GM12878 (cell line): ENCODE data around the gene PCDHGC3. TPM values are rescaled to one million over a fixed set of nuclear protein-coding genes. Genes with fewer than 3 reads are reported as not detected.

Experiments used
- ATAC-seq: fragments of 200-7000 bp; cut with Tn5 transposase; 3 replicates; pipeline ENCODE4 v1.9.1; 2020; ENCODE audit warnings: mild to moderate bottlenecking, moderate library complexity
- BruUV-seq: library from RNA; stranded (reverse); fragments of 400-500 nt; replicated peaks from 2 replicates; lab custom pipeline; 2021; lab: Mats Ljungman, UMichigan
- CTCF ChIA-PET: fragments of 300-600 bp; sonication (Branson Sonifier 250); formaldehyde crosslinking; extraction: SDS; loops from one replicate; lab custom pipeline; 2021; ENCODE audit warnings: inconsistent platforms; lab: Yijun Ruan, JAX
- POLR2A ChIA-PET: fragments of 350-600 bp; formaldehyde crosslinking; extraction: SDS; loops from one replicate; lab custom pipeline; 2021; ENCODE audit warnings: inconsistent platforms; lab: Charles Lee
- RAD21 ChIA-PET: fragments of 300-600 bp; sonication (Branson Sonifier 250); formaldehyde crosslinking; loops from one replicate; lab custom pipeline; 2023; ENCODE audit warnings: antibody characterized with exemption; ENCODE audit not compliant: unreplicated experiment; lab: Charles Lee
- SMC1A ChIA-PET: fragments of 300-600 bp; sonication (Branson Sonifier 250); formaldehyde crosslinking; loops from one replicate; lab custom pipeline; 2023; ENCODE audit not compliant: unreplicated experiment, uncharacterized antibody; lab: Charles Lee
- DNase-seq: peaks from one replicate; pipeline ENCODE4 v3.0.0-alpha.2; 2011; ENCODE audit warnings: low read depth, low spot score
- FAIRE-seq: peaks from 3 replicates; lab custom pipeline; 2011; peaks lifted over from hg19 to GRCh38; lab: Jason Lieb, UNC
- H2AFZ ChIP-seq: 2 replicates; pipeline ENCODE4 v1.6.0; 2011; ENCODE audit warnings: low read depth, low read length, control low read depth; ENCODE audit not compliant: control insufficient read depth
- H3K27ac ChIP-seq: 2 replicates; pipeline ENCODE4 v1.5.1; 2011; ENCODE audit warnings: control low read depth; ENCODE audit not compliant: control insufficient read depth, insufficient read depth
- H3K27me3 ChIP-seq, 2 experiments: replicated peaks in 1 of 2; 2 replicates each; pipeline versions ENCODE4 v1.6.0 to v1.6.1; 2011; ENCODE audit warnings: low read length in 1 of 2; ENCODE audit not compliant: control insufficient read depth in 2 of 2, insufficient read depth in 2 of 2
- H3K36me3 ChIP-seq, 2 experiments: 2 replicates each; pipeline ENCODE4 v1.5.1; 2011; ENCODE audit warnings: low read length in 1 of 2; ENCODE audit not compliant: control insufficient read depth in 2 of 2, insufficient read depth in 2 of 2
- H3K4me1 ChIP-seq: 2 replicates; pipeline ENCODE4 v1.6.1; 2011; ENCODE audit warnings: mild to moderate bottlenecking, low read length, moderate library complexity, mixed read lengths; ENCODE audit not compliant: control insufficient read depth, insufficient read depth
- H3K4me2 ChIP-seq: 2 replicates; pipeline ENCODE4 v1.6.0; 2011; ENCODE audit warnings: control low read depth; ENCODE audit not compliant: control insufficient read depth, insufficient read depth
- H3K4me3 ChIP-seq: fragments of 200-600 bp; sonication (generic); 2 replicates; pipeline ENCODE4 v1.5.1; 2016
- H3K79me2 ChIP-seq: 2 replicates; pipeline ENCODE4 v1.6.0; 2011; ENCODE audit warnings: low read length; ENCODE audit not compliant: control insufficient read depth, insufficient read depth
- H3K9ac ChIP-seq: 2 replicates; pipeline ENCODE4 v1.8.0; 2011; ENCODE audit warnings: low read length, control low read depth, mixed read lengths; ENCODE audit not compliant: control insufficient read depth, insufficient read depth
- H3K9me3 ChIP-seq: replicated peaks from 3 replicates; pipeline ENCODE4 v1.5.1; 2011; ENCODE audit warnings: mild to moderate bottlenecking, low read length; ENCODE audit not compliant: control insufficient read depth, insufficient read depth
- H4K20me1 ChIP-seq: 2 replicates; pipeline ENCODE4 v1.6.0; 2011; ENCODE audit not compliant: control insufficient read depth, insufficient read depth
- BCLAF1 ChIP-seq: fragments of 450-650 bp; IDR thresholded peaks from 2 replicates; pipeline ENCODE4 v1.6.1; 2017; ENCODE audit warnings: antibody characterized with exemption, mild to moderate bottlenecking, moderate library complexity
- E2F8 ChIP-seq: fragments of 450-650 bp; IDR thresholded peaks from 2 replicates; pipeline ENCODE4 v1.6.1; 2018; ENCODE audit warnings: mild to moderate bottlenecking, low read depth, moderate library complexity; ENCODE audit not compliant: partially characterized antibody
- GABPA ChIP-seq: IDR thresholded peaks from 2 replicates; pipeline ENCODE4 v1.6.1; 2014; ENCODE audit warnings: antibody characterized with exemption, low read depth, mild to moderate bottlenecking, inconsistent platforms
- IKZF2 ChIP-seq, 2 experiments: fragments of 450-650 bp; IDR thresholded peaks; 2 replicates each; pipeline ENCODE4 v1.6.1; 2017; ENCODE audit warnings: mild to moderate bottlenecking in 2 of 2, moderate library complexity in 2 of 2
- MAX ChIP-seq: IDR thresholded peaks from 2 replicates; pipeline ENCODE4 v1.6.1; 2012; ENCODE audit warnings: low read depth, low read length, improper control_type of control experiment
- NFXL1 ChIP-seq: fragments of 450-650 bp; IDR thresholded peaks from 2 replicates; pipeline ENCODE4 v1.6.1; 2017; ENCODE audit warnings: antibody characterized with exemption, mild to moderate bottlenecking, borderline replicate concordance
- PAX5 ChIP-seq: IDR thresholded peaks from 2 replicates; pipeline ENCODE4 v1.6.1; 2011; ENCODE audit warnings: low read depth, low read length, borderline replicate concordance
- PBX3 ChIP-seq: IDR thresholded peaks from 2 replicates; pipeline ENCODE4 v1.6.1; 2011; ENCODE audit warnings: mild to moderate bottlenecking, low read depth, low read length, moderate library complexity; ENCODE audit not compliant: insufficient replicate concordance
- PKNOX1 ChIP-seq: fragments of 450-650 bp; IDR thresholded peaks from 2 replicates; pipeline ENCODE4 v1.6.1; 2016; ENCODE audit warnings: mild to moderate bottlenecking
- RCOR1 ChIP-seq: conservative IDR thresholded peaks from 2 replicates; pipeline ENCODE4 v1.6.1; 2012; ENCODE audit warnings: low read depth, low read length, improper control_type of control experiment
- SPI1 ChIP-seq: IDR thresholded peaks from 2 replicates; pipeline ENCODE4 v1.6.1; 2011; ENCODE audit warnings: low read depth, mild to moderate bottlenecking, low read length, moderate library complexity, borderline replicate concordance; ENCODE audit not compliant: insufficient read depth
- SREBF2 ChIP-seq: IDR thresholded peaks from 2 replicates; pipeline ENCODE4 v1.6.1; 2012; ENCODE audit warnings: mild to moderate bottlenecking, low read length
- WGBS: methylation state at CpG from one replicate; pipeline ENCODE4 v1.1.6; 2016; ENCODE audit warnings: low lambda C conversion rate; ENCODE audit not compliant: insufficient replicate concordance, insufficient coverage; ENCODE audit errors: missing lambda C conversion rate; 5-methylcytosine and 5-hydroxymethylcytosine counted together
- in situ Hi-C: fragments of 300-500 bp; cut with MboI; formaldehyde crosslinking; loops from 9 replicates; pipeline ENCODE4 v1.14.3; 2018; ENCODE audit warnings: mixed read lengths
- intact Hi-C: fragments of 100-400 bp; cut with micrococcal nuclease; formaldehyde crosslinking; loops from one replicate; pipeline ENCODE4 v1.14.2; 2022; ENCODE audit not compliant: unreplicated experiment
- polyA plus RNA-seq, 11 experiments: library from polyadenylated mRNA; depleted of rRNA in 4 of 11; unstranded in 6 of 11; stranded (reverse) in 5 of 11; fragments of >200 nt; fragmentation: Nextera tagmentation in 4 of 11; fragmentation: Illumina TruSeq in 1 of 11; extraction: Ambion mirVana in 4 of 11; extraction: Trizol in 1 of 11; gene quantifications; 1 replicate in 1 of 11; 2 replicates in 10 of 11; pipeline versions ENCODE4 v1.2.1 to v1.2.3, GENCODE V29; 2011 to 2016; ENCODE audit warnings: inconsistent platforms in 2 of 11, missing spikeins in 2 of 11, low read depth in 1 of 11
- total RNA-seq, 4 experiments: library from RNA; depleted of rRNA in 3 of 4; stranded (reverse); fragments of >200 nt in 3 of 4; fragmentation: Illumina TruSeq in 1 of 4; extraction: Trizol in 1 of 4; gene quantifications; 2 replicates each; pipeline versions ENCODE4 v1.2.1 to v1.2.3, GENCODE V29; 2013 to 2021

PCDHGC3 gene
- total and polyA plus RNA-seq, 10 of the 15 experiments (the other 5 are each of a cell fraction or from before 2014, with no cell fraction given): 0.53 to 22.1 (median 12.0) TPM

- Histone ChIP-seq H3K4me3 (peak overlapping the region; percentile 69), H3K27me3 (no peaks in the 10 kb centered on the region), H3K36me3 (peaks cover 7 to 16% of the 10 kb centered on the region in 2 experiments), H4K20me1 (no peaks in the 10 kb centered on the region), H2AFZ (peak overlapping the region; percentile 13), H3K79me2 (peaks cover 15% of the 10 kb centered on the region), H3K9me3 (no peaks in the 10 kb centered on the region), H3K9ac (peak overlapping the region; percentile 25), H3K27ac (peak overlapping the region; percentile 90), H3K4me1 (peaks cover 70% of the 10 kb centered on the region), H3K4me2 (peak overlapping the region; percentile 89)
- CTCF ChIA-PET: interaction anchor here (0.5 to 11.9 kb wide), 27 partner anchors 10 to 484 kb away, joined by 3 to 213 read pairs (median 9); partner anchors contain the start of genes FCHSD1, PCDHGA10, PCDHGA11 and PCDHGA12
- ATAC-seq: peak; percentile 8
- BruUV-seq: no TSS peak
- WGBS: under 1% methylated on average over 42 of the region's 43 CpGs
- in situ Hi-C loops: no loop called here
- FAIRE-seq: no peak
- RAD21 ChIA-PET: interaction anchor here (0.6 to 11.6 kb wide), 12 partner anchors 10 to 111 kb away, joined by 3 to 109 read pairs (median 9); partner anchors contain the start of genes DIAPH1, PCDHGA11, PCDHGA12 and PCDHGB7
- POLR2A ChIA-PET: interaction anchor here (0.5 to 2.5 kb wide), 6 partner anchors 11 to 722 kb away, joined by 3 to 10 read pairs (median 4); partner anchors contain the start of gene PCDHGA10
- SMC1A ChIA-PET: interaction anchor here (0.7 to 10.8 kb wide), 19 partner anchors 9 to 143 kb away, joined by 3 to 176 read pairs (median 5); partner anchors contain the start of genes DIAPH1, PCDHGA10, PCDHGA11 and PCDHGA12
- intact Hi-C loops: loop anchor here (1.0 to 5.0 kb wide), 4 partner anchors 37 to 124 kb away; partner anchors contain the start of genes HDAC3, PCDHGA11, PCDHGA12 and RELL2
- DNase-seq: no peak
- TF ChIP-seq BCLAF1 (no peak), SREBF2 (no peak), PKNOX1 (no peak), PBX3 (peak; percentile 48), MAX (no peak), E2F8 (no peak), PAX5 (peak; percentile 70; the same call in 1 of the 2 replicates), NFXL1 (no peak), IKZF2 (IDR thresholded peaks at IDR 0.05) (no peak), GABPA (no peak), RCOR1 (no peak), SPI1 (no peak)
Measured at GRCh38 chr5:141512911-141513626, 37.3 kb downstream of the PCDHGC3 start.
